ENCODE results near the gene ARMH1.

DNA sequence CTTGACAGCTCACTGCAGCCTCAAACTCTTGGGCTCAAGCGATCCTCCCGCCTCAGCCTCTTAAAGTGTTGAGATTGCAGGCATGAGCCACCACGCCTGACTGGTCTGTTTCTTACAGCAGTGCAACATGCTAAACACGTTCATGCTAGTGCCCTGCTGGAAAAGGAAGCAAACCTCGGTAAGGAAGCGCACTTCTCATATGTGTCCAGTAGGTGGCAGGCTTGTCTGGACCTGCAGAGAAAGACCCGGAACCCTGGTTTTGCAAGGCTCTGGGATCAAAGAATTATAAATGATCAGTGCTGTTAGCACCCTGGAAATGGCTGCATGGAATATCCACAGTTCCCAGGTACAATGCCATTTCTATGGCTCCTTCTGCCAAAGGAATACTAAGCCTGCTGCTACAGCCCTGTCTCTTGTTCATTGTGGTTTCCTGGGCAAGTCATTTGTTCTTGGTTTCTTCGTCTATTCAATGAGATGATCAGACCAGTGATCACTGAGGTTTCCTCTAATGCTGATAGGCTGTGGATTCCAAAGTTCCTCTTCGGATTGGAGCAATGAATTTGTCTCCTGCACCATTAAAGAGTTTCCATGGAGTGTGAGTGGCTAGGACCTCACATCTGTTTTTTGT, 40.5 kb downstream of the ARMH1 start:
- peak in 1 of 2 donors; percentile 36 for TF ChIP-seq POLR2AphosphoS5 (IDR thresholded peaks at IDR 0.05)
- TF ChIP-seq POLR2A (IDR thresholded peaks at IDR 0.05; ENCODE audit: low read depth), result no peak
- TF ChIP-seq, protein P1, sequence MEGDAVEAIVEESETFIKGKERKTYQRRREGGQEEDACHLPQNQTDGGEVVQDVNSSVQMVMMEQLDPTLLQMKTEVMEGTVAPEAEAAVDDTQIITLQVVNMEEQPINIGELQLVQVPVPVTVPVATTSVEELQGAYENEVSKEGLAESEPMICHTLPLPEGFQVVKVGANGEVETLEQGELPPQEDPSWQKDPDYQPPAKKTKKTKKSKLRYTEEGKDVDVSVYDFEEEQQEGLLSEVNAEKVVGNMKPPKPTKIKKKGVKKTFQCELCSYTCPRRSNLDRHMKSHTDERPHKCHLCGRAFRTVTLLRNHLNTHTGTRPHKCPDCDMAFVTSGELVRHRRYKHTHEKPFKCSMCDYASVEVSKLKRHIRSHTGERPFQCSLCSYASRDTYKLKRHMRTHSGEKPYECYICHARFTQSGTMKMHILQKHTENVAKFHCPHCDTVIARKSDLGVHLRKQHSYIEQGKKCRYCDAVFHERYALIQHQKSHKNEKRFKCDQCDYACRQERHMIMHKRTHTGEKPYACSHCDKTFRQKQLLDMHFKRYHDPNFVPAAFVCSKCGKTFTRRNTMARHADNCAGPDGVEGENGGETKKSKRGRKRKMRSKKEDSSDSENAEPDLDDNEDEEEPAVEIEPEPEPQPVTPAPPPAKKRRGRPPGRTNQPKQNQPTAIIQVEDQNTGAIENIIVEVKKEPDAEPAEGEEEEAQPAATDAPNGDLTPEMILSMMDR (IDR thresholded peaks at IDR 0.05), result peak in 2 of 3 experiments; percentile 82 to 84
- no peak for TF ChIP-seq EP300 (IDR thresholded peaks at IDR 0.05)
